Right lobe of liver (tissue), 6 donors: ENCODE measurements around the gene CYLD. TPM values are rescaled to one million over a fixed set of nuclear protein-coding genes. Genes with fewer than 3 reads are reported as not detected.

Experiments
- ATAC-seq, 4 donors: fragments of 200-7000 bp; cut with Tn5 transposase; one replicate each; pipeline ENCODE4 v1.9.1; 2020; ENCODE audit warnings: mild to moderate bottlenecking in 4 of 4, moderate library complexity in 4 of 4
- DNase-seq, 3 donors: peaks; one replicate each; pipeline ENCODE4 v3.0.0-alpha.2; 2020
- H3K27ac ChIP-seq, 3 donors: fragments of 200-600 bp; one replicate each; pipeline ENCODE4 v1.8.0; 2022
- H3K27me3 ChIP-seq, 2 donors: fragments of 200-600 bp; one replicate each; pipeline ENCODE4 v1.8.0; 2022
- H3K36me3 ChIP-seq, 4 donors: fragments of 200-600 bp; sonication (generic) in 1 of 4; one replicate each; pipeline versions ENCODE4 v1.5.1 to v1.8.0; 2017 to 2022; ENCODE audit warnings: control low read depth in 1 of 4
- H3K4me1 ChIP-seq, 4 donors: fragments of 200-600 bp; sonication (generic) in 1 of 4; one replicate each; pipeline versions ENCODE4 v1.5.1 to v1.8.0; 2017 to 2022; ENCODE audit warnings: control low read depth in 1 of 4
- H3K4me3 ChIP-seq, 3 donors: fragments of 200-600 bp; one replicate each; pipeline ENCODE4 v1.8.0; 2022
- H3K9me3 ChIP-seq, 4 donors: fragments of 200-600 bp; sonication (generic) in 1 of 4; one replicate each; pipeline versions ENCODE4 v1.5.1 to v1.8.0; 2017 to 2022; ENCODE audit warnings: control low read depth in 1 of 4
- POLR2A ChIP-seq: fragments of 450-650 bp; IDR thresholded peaks from one replicate; pipeline ENCODE4 v1.6.1; 2017; ENCODE audit warnings: antibody characterized with exemption, mild to moderate bottlenecking
- WGBS: methylation state at CpG from one replicate; pipeline ENCODE4 v1.1.6; 2018; ENCODE audit warnings: low coverage, low lambda C conversion rate; ENCODE audit not compliant: insufficient coverage; ENCODE audit errors: missing lambda C conversion rate; 5-methylcytosine and 5-hydroxymethylcytosine counted together
- intact Hi-C, 2 donors: fragments of 100-400 bp; cut with DNase I; formaldehyde crosslinking; loops; one replicate each; pipeline versions ENCODE4 v1.11.2 to v1.14.1; 2022
- total RNA-seq, 6 experiments: library from RNA; depleted of rRNA in 2 of 6; stranded (reverse); fragments of >200 nt in 2 of 6; fragmentation: NEBNext Ultra II Directional in 3 of 6; extraction: Animal tissue kit (Norgen Biotek cat#: 25700) in 3 of 6; gene quantifications; one replicate each; pipeline versions ENCODE4 v1.1.0 to v1.2.4, GENCODE V29; 2016 to 2023
- TF ChIP-seq, protein P1 (sequence below), 4 donors: fragments of 200-600 bp in 3 of 4; fragments of 450-650 bp in 1 of 4; IDR thresholded peaks; one replicate each; pipeline versions ENCODE4 v1.5.1 to v1.8.0; 2016 to 2022; ENCODE audit warnings: antibody characterized with exemption in 4 of 4, mild to moderate bottlenecking in 2 of 4
- donor health status: DM: no; HTN: yes; CAD: no.
- donor health status: DM: no; HTN: no; CAD: no.
- donor health status: DM: no; HTN: no; CAD: no.
- donor health status: DM: no; HTN: yes; CAD: no.
- donor health status: DM: no; HTN: yes; CAD: no.

CYLD gene
- total RNA-seq, 6 experiments from 2014 or later = 17.0 to 34.2 (median 19.5) TPM

DNA sequence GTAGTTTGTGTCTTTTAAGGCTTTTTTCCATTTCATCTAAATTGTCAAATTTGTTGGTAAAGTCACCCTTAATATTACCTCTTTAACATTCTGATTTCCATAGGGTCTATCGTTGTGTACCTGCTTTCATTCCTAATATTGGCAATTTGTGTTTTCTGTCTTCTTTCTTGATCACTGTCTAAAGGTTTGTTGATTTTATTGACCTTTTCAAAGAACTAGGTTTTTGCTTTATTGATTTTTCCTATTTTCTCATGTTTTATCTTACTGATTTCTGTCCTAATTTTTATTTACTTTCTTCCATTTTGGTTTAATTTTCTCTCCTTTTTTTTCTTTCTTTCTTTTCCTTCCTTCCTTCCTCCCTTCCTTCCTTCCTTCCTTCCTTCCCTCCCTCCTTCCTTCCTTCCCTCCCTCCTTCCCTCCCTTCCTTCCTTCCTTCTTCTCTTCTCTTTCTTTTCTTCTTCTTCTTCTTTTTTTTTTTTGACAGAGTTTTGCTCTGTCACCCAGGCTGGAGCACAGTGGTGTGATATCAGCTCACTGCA, 86.3 kb downstream of the CYLD start:
- Histone ChIP-seq H3K4me1 (peaks cover 0 to 11% (median 1%) of the 10 kb centered on the region in 4 donors), H3K27me3 (no peaks in the 10 kb centered on the region), H3K36me3 (no peaks in the 10 kb centered on the region), H3K9me3 (no peaks in the 10 kb centered on the region), H3K27ac (peak overlapping the region in 2 of 3 donors; percentile 24 to 46), H3K4me3 (no peak overlapping the region)
- peak; percentile 28 to 60 (median 34) for ATAC-seq
- intact Hi-C loops = no loop called here
- WGBS = 56% methylated on average over 1 of the region's 1 CpG
- TF ChIP-seq, protein P1, sequence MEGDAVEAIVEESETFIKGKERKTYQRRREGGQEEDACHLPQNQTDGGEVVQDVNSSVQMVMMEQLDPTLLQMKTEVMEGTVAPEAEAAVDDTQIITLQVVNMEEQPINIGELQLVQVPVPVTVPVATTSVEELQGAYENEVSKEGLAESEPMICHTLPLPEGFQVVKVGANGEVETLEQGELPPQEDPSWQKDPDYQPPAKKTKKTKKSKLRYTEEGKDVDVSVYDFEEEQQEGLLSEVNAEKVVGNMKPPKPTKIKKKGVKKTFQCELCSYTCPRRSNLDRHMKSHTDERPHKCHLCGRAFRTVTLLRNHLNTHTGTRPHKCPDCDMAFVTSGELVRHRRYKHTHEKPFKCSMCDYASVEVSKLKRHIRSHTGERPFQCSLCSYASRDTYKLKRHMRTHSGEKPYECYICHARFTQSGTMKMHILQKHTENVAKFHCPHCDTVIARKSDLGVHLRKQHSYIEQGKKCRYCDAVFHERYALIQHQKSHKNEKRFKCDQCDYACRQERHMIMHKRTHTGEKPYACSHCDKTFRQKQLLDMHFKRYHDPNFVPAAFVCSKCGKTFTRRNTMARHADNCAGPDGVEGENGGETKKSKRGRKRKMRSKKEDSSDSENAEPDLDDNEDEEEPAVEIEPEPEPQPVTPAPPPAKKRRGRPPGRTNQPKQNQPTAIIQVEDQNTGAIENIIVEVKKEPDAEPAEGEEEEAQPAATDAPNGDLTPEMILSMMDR (IDR thresholded peaks at IDR 0.05) = no peak
- TF ChIP-seq POLR2A = no peak
- no peak for DNase-seq

DNA sequence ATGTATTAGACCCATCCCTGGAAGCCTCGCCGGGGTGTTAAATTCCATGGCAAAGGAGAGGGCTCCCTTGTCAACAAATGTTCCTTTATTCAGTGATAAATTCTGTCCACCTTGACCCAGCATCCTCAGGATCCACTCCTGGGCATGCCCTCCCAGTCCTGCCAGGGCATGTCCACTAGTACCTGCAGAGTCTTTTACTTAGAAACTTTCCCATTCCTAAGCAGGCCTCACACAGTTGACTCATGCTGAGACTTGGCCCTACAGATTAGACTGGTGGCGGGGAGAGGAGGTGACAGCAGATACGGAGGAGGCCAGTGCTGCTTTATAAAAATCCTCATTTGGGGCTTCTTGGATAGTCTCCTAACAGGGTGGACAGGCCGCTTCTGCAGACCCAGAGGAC, 88.8 kb downstream of the CYLD start:
- no peak overlapping the region for H3K4me3 ChIP-seq
- intact Hi-C loops = no loop called here
- H3K9me3 ChIP-seq = no peaks in the 10 kb centered on the region
- no peaks in the 10 kb centered on the region for H3K36me3 ChIP-seq
- 80% methylated on average over 2 of the region's 5 CpGs for WGBS
- H3K4me1 ChIP-seq = peaks cover 0 to 14% (median 1%) of the 10 kb centered on the region in 4 donors
- no peaks in the 10 kb centered on the region for H3K27me3 ChIP-seq
- TF ChIP-seq, protein P1 (IDR thresholded peaks at IDR 0.05) = no peak
- no peak for ATAC-seq
- no peak overlapping the region for H3K27ac ChIP-seq
- DNase-seq = no peak

DNA sequence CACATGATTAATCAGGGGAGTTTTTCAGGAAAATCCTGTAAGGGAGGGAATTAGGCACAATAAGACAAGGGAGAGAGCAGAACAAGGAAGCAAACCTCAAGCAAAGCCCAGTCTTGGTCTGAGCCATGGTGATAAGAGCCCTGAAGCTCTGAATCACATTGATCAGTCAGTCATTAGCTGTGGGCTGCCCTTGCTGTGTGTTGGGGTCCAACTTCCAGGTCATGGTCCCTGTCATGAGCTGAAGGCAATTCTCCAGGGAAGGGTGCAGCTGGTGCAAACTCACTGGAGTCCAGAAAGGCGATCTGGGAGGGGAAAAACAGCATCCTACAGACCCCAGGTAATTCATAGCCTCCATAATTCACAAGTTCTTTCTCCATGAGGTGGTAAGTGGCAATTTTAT, 89.9 kb downstream of the CYLD start:
- no CpG with 5 or more reads among the region's 1 CpG for WGBS
- DNase-seq = no peak
- no peak overlapping the region for H3K27ac ChIP-seq
- H3K36me3 ChIP-seq = no peaks in the 10 kb centered on the region
- no peak overlapping the region for H3K4me3 ChIP-seq
- no peaks in the 10 kb centered on the region for H3K9me3 ChIP-seq
- no peak for ATAC-seq
- TF ChIP-seq, protein P1 (IDR thresholded peaks at IDR 0.05) = no peak
- TF ChIP-seq POLR2A = no peak
- H3K4me1 ChIP-seq = peaks cover 0 to 20% (median 1%) of the 10 kb centered on the region in 4 donors
- no peaks in the 10 kb centered on the region for H3K27me3 ChIP-seq
- intact Hi-C loops = no loop called here

DNA sequence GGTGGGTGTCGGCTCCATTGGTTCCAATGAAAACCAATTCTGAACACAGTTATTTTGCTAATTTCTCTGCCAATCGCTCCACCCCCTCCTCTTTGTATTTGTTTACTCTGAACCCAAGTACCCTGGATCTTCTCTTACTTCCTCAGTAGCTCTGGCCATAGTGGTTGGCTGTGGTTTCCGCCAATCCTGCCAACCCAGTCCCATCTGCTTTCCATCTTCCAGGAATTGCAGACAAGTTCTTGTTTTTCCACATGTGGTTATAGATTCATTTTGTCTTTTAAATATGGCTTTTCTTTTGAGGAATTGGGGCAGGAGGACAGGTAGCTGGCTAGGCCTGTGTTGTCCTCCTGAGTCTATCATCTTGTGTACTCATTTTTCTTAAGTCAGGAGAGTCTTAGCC, 92.0 kb downstream of the CYLD start:
- Histone ChIP-seq H3K27me3 (no peaks in the 10 kb centered on the region), H3K36me3 (no peaks in the 10 kb centered on the region), H3K9me3 (no peaks in the 10 kb centered on the region), H3K27ac (no peak overlapping the region), H3K4me1 (peaks cover 0 to 22% (median under 1%) of the 10 kb centered on the region in 4 donors), H3K4me3 (no peak overlapping the region)
- TF ChIP-seq POLR2A = no peak
- TF ChIP-seq, protein P1 (IDR thresholded peaks at IDR 0.05) = no peak
- DNase-seq = no peak
- 76% methylated on average over 2 of the region's 3 CpGs for WGBS
- intact Hi-C loops = no loop called here
- no peak for ATAC-seq

DNA sequence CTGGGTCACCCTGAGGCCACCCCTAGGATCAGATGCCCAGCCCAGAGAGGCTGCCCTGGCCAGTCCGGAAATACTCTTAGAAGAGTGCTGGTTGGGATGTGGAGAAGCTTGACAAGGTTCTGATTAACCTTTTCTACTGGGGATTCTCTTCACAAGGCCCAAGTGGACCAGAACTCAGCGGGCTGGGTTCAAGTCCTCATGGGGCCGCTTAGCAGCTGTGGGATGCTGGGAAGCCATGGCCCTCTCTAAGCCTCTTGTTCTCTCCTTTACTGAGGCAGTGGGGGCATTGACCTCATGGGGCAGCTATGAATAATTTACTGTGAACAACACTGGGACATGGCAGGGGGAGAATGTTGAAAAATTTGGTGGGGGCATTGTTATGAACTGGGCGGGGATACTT, 92.8 kb downstream of the CYLD start:
- TF ChIP-seq, protein P1 (IDR thresholded peaks at IDR 0.05) = no peak
- no peak for TF ChIP-seq POLR2A
- H3K36me3 ChIP-seq = no peaks in the 10 kb centered on the region
- DNase-seq (no peak), ATAC-seq (no peak)
- WGBS = 92% methylated on average over 2 of the region's 4 CpGs
- intact Hi-C loops = no loop called here
- peaks cover 0 to 30% (median 6%) of the 10 kb centered on the region in 4 donors for H3K4me1 ChIP-seq
- H3K9me3 ChIP-seq = no peaks in the 10 kb centered on the region
- no peaks in the 10 kb centered on the region for H3K27me3 ChIP-seq
- no peak overlapping the region for H3K27ac ChIP-seq
- no peak overlapping the region for H3K4me3 ChIP-seq
